Neural cell (in vitro differentiated cells): ENCODE data around the gene SWSAP1.
"Not testable (repeated sequence)": the region's sequence is repeated elsewhere in the genome, so short reads cannot be mapped to it uniquely, and the experiment has no call there.

ENCODE experiments used
- CTCF ChIP-seq: fragments of 450-650 bp; IDR thresholded peaks from 2 replicates; pipeline ENCODE4 v1.5.1; 2014; ENCODE audit warnings: antibody characterized with exemption, mild to moderate bottlenecking, moderate library complexity; ENCODE audit not compliant: poor library complexity, severe bottlenecking
- EP300 ChIP-seq: fragments of 450-650 bp; conservative IDR thresholded peaks from 2 replicates; pipeline ENCODE4 v1.6.1; 2014; ENCODE audit warnings: antibody characterized with exemption, mild to moderate bottlenecking, moderate library complexity; ENCODE audit not compliant: poor library complexity, severe bottlenecking
- EZH2 ChIP-seq: fragments of 200-600, 300-800 bp; shearing (Covaris generic), sonication (generic); IDR thresholded peaks from 2 replicates; pipeline ENCODE4 v1.6.1; 2014; ENCODE audit warnings: antibody characterized with exemption, low read length, borderline replicate concordance, mild to moderate bottlenecking; ENCODE audit not compliant: insufficient read depth, poor library complexity, severe bottlenecking
- MXI1 ChIP-seq: fragments of 450-650 bp; conservative IDR thresholded peaks from 2 replicates; pipeline ENCODE4 v1.6.1; 2014; ENCODE audit warnings: antibody characterized with exemption, mild to moderate bottlenecking; ENCODE audit not compliant: poor library complexity, severe bottlenecking
- REST ChIP-seq: IDR thresholded peaks from 2 replicates; pipeline ENCODE4 v1.6.1; 2012; ENCODE audit warnings: borderline replicate concordance

GRCh38 chr19:11340099-11340467, 34.4 kb upstream of the SWSAP1 start:
- TF ChIP-seq CTCF, REST, EP300, EZH2, MXI1: not testable (repeated sequence)
